HG03175 (cell line): Measurements from ENCODE around the gene PTPRE.
A peak's percentile ranks its signal among the peaks of the same experiment; 100 is the strongest.

Source experiments
- ATAC-seq: cut with Tn5 transposase; IDR thresholded peaks from one replicate; pipeline ENCODE4 v1.9.1; 2021; ENCODE audit warnings: mild to moderate bottlenecking, moderate library complexity; ENCODE audit not compliant: unreplicated experiment

The PTPRE gene

GRCh38 chr10:128111696-128112095, 204.8 kb downstream of the PTPRE start:
- no peak for ATAC-seq

GRCh38 chr10:128113026-128113425, 206.1 kb downstream of the PTPRE start:
- no peak for ATAC-seq

GRCh38 chr10:128114901-128115300, 208.0 kb downstream of the PTPRE start:
- no peak for ATAC-seq

- no peak for ATAC-seq
These were observed 208.5 kb downstream of the PTPRE start for GRCh38 chr10:128115356-128115755.

GRCh38 chr10:128116187-128116586, 209.3 kb downstream of the PTPRE start:
- no peak for ATAC-seq

- ATAC-seq, result no peak
These were observed 210.1 kb downstream of the PTPRE start for GRCh38 chr10:128116851-128117615.

GRCh38 chr10:128121750-128122412, 215.0 kb downstream of the PTPRE start:
- no peak for ATAC-seq

- ATAC-seq, result no peak
These were observed 216.0 kb downstream of the PTPRE start for GRCh38 chr10:128122931-128123330.

GRCh38 chr10:128123846-128124245, 216.9 kb downstream of the PTPRE start:
- ATAC-seq, result no peak

GRCh38 chr10:128124813-128125403, 218.0 kb downstream of the PTPRE start:
- no peak for ATAC-seq

GRCh38 chr10:128125416-128125943, 218.6 kb downstream of the PTPRE start:
- no peak for ATAC-seq

GRCh38 chr10:128125944-128126764, 219.3 kb downstream of the PTPRE start, which contains the start of gene MKI67:
Gene MKI67 (minus strand): TSS chr10:128126423. CDS start chr10:128125667, 756 bp downstream.
- peak; percentile 82 for ATAC-seq

- no peak for ATAC-seq
These were observed 221.7 kb downstream of the PTPRE start for GRCh38 chr10:128128582-128128981.

GRCh38 chr10:128130051-128130450, 223.1 kb downstream of the PTPRE start:
- no peak for ATAC-seq
